K562 (cell line): ENCODE measurements around the gene PEDS1. TPM values are rescaled to one million over a fixed set of nuclear protein-coding genes. Genes with fewer than 3 reads are reported as not detected.

Experiments
- AFF4 ChIP-seq: sonication (generic); formaldehyde crosslinking; IDR thresholded peaks from 2 replicates; pipeline ENCODE4 v1.8.0; 2023; ENCODE audit warnings: mild to moderate bottlenecking, missing genetic modification reagents
- CBX8 ChIP-seq: fragments of 200-600 bp; sonication (generic); IDR thresholded peaks from 2 replicates; pipeline ENCODE4 v1.6.1; 2012; ENCODE audit warnings: borderline replicate concordance, mixed run types, low read depth, mild to moderate bottlenecking, moderate library complexity, mixed read lengths, low read length, control low read depth, inconsistent platforms; ENCODE audit not compliant: poor library complexity, severe bottlenecking; ENCODE audit errors: extremely low read depth
- CTCF ChIP-seq, 3 experiments: IDR thresholded peaks in 2 of 3; conservative IDR thresholded peaks in 1 of 3; 2 replicates each; pipeline ENCODE4 v1.5.1; 2011 to 2012; ENCODE audit warnings: low read length in 3 of 3, mild to moderate bottlenecking in 3 of 3, control low read depth in 2 of 3, improper control_type of control experiment in 1 of 3, inconsistent platforms in 1 of 3, low read depth in 1 of 3, mixed read lengths in 1 of 3, moderate library complexity in 1 of 3; ENCODE audit not compliant: insufficient read depth in 2 of 3
- DEAF1 ChIP-seq: fragments of 450-650 bp; formaldehyde crosslinking; IDR thresholded peaks from 2 replicates; pipeline ENCODE4 v1.4.0; 2020; ENCODE audit warnings: mild to moderate bottlenecking, moderate library complexity
- FOXK2 ChIP-seq, 2 experiments: fragments of 450-650 bp; IDR thresholded peaks in 1 of 2; conservative IDR thresholded peaks in 1 of 2; 2 replicates each; pipeline ENCODE4 v1.6.1; 2016; ENCODE audit warnings: low read depth in 2 of 2, mild to moderate bottlenecking in 1 of 2
- JUND ChIP-seq, 2 experiments: IDR thresholded peaks; 2 replicates in 1 of 2; 3 replicates in 1 of 2; pipeline ENCODE4 v1.6.1; 2011; ENCODE audit warnings: borderline replicate concordance in 2 of 2, low read depth in 2 of 2, low read length in 2 of 2, improper control_type of control experiment in 1 of 2, missing biosample characterization in 1 of 2, missing genetic modification characterization in 1 of 2, missing genetic modification reagents in 1 of 2
- L3MBTL2 ChIP-seq: fragments of 450-650 bp; IDR thresholded peaks from 2 replicates; pipeline ENCODE4 v1.6.1; 2016; ENCODE audit warnings: mild to moderate bottlenecking, moderate library complexity
- MTA3 ChIP-seq: fragments of 450-650 bp; formaldehyde crosslinking; IDR thresholded peaks from 2 replicates; pipeline ENCODE4 v1.6.1; 2017; ENCODE audit warnings: mild to moderate bottlenecking, borderline replicate concordance
- PPARD ChIP-seq: fragments of 250-450 bp; sonication (Bioruptor Pico); IDR thresholded peaks from 2 replicates; pipeline ENCODE4 v1.8.0; 2022; ENCODE audit warnings: inconsistent platforms, mild to moderate bottlenecking, moderate library complexity
- RAD21 ChIP-seq, 2 experiments: fragments of 250-450 bp in 1 of 2; fragments of 450-650 bp in 1 of 2; sonication (Bioruptor Pico) in 1 of 2; formaldehyde crosslinking in 1 of 2; IDR thresholded peaks in 1 of 2; conservative IDR thresholded peaks in 1 of 2; 2 replicates each; pipeline versions ENCODE4 v1.4.0 to v1.8.0; 2020 to 2022; ENCODE audit warnings: mild to moderate bottlenecking in 2 of 2, moderate library complexity in 1 of 2
- TCF15 ChIP-seq: fragments of 250-450 bp; sonication (Bioruptor Pico); IDR thresholded peaks from 2 replicates; pipeline ENCODE4 v1.8.0; 2022; ENCODE audit warnings: moderate library complexity, mild to moderate bottlenecking, inconsistent platforms
- TFAP4 ChIP-seq: sonication (generic); formaldehyde crosslinking; IDR thresholded peaks from 2 replicates; pipeline ENCODE4 v1.8.0; 2022; ENCODE audit warnings: missing genetic modification reagents, mild to moderate bottlenecking, moderate library complexity, borderline replicate concordance
- polyA plus RNA-seq, 8 experiments: library from polyadenylated mRNA; depleted of rRNA in 4 of 8; stranded (reverse) in 5 of 8; unstranded in 3 of 8; fragments of >200 nt; fragmentation: Nextera tagmentation in 2 of 8; fragmentation: Illumina TruSeq in 1 of 8; extraction: Ambion mirVana in 2 of 8; extraction: Trizol in 1 of 8; gene quantifications; 2 replicates each; pipeline versions ENCODE4 v1.2.1 to v1.2.3, GENCODE V29; 2011 to 2014; ENCODE audit warnings: inconsistent platforms in 1 of 8, missing spikeins in 1 of 8
- total RNA-seq, 7 experiments: library from RNA; depleted of rRNA in 6 of 7; stranded (reverse); fragments of >200 nt in 6 of 7; fragmentation: Illumina TruSeq in 2 of 7; extraction: Trizol in 2 of 7; gene quantifications; 2 replicates each; pipeline versions ENCODE4 v1.2.1 to v1.2.3, GENCODE V29; 2011 to 2021; ENCODE audit warnings: low replicate concordance in 1 of 7

PEDS1 gene
- total and polyA plus RNA-seq, 9 of the 15 experiments (the other 6 are each of a cell fraction or from before 2014, with no cell fraction given): 2.9 to 38.5 (median 24.2) TPM

GRCh38 chr20:50186151-50186885, 32.8 kb upstream of the PEDS1 start (continued):
- TF ChIP-seq DEAF1 (CRISPR knock-in tag) (peak; percentile 92), JUND (IDR thresholded peaks at IDR 0.05; ENCODE audit: borderline replicate concordance, low read depth, low read length) (peak; percentile 31; the same call in 1 of the 2 replicates), JUND (tag; IDR thresholded peaks at IDR 0.05; ENCODE audit: borderline replicate concordance, low read depth, low read length) (no peak), CBX8 (no peak), RAD21 (CRISPR knock-in tag; conservative IDR thresholded peaks at IDR 0.05 in 1 of 2, IDR thresholded peaks at IDR 0.05 in 1 of 2) (peak; percentile 96), AFF4 (CRISPR knock-in tag) (no peak), TFAP4 (CRISPR knock-in tag) (peak; percentile 57), TCF15 (CRISPR knock-in tag) (no peak), FOXK2 (conservative IDR thresholded peaks at IDR 0.05 in 1 of 2, IDR thresholded peaks at IDR 0.05 in 1 of 2; ENCODE audit: low read depth in 2 of 2) (no peak), CTCF (IDR thresholded peaks at IDR 0.05 in 2 of 3, conservative IDR thresholded peaks at IDR 0.05 in 1 of 3; ENCODE audit: insufficient read depth in 2 of 3, low read depth in 1 of 3, low read length in 3 of 3) (peak; percentile 91 to 98 (median 93)), PPARD (no peak), L3MBTL2 (peak; percentile 14; the same call in 1 of the 2 replicates), MTA3 (0 out of 2 replicates have a peak, but pooled peaks have one; percentile 13)
